B cell (primary cell): ENCODE data around the gene GPHA2. TPM values are rescaled to one million over a fixed set of nuclear protein-coding genes. Genes with fewer than 3 reads are reported as not detected.

Source experiments
- ATAC-seq: fragments of 200-7000 bp; cut with Tn5 transposase; one replicate; pipeline ENCODE4 v1.10.0; 2021; ENCODE audit warnings: low read depth, mild to moderate bottlenecking, moderate number of reproducible peaks, moderate library complexity
- CTCF ChIA-PET: fragments of 350-600 bp; sonication (Branson Sonifier 250); formaldehyde crosslinking; loops from one replicate; lab custom pipeline; 2021; ENCODE audit warnings: antibody characterized with exemption, inconsistent platforms; lab: Charles Lee
- POLR2A ChIA-PET: fragments of 350-600 bp; sonication (Branson Sonifier 250); formaldehyde crosslinking; loops from one replicate; lab custom pipeline; 2021; ENCODE audit warnings: antibody characterized with exemption; lab: Charles Lee
- DNase-seq: peaks from one replicate; pipeline ENCODE4 v3.0.0; 2013
- H2AFZ ChIP-seq: 2 replicates; pipeline ENCODE4 v1.6.1; 2012; ENCODE audit warnings: mild to moderate bottlenecking, low read depth, low read length; ENCODE audit not compliant: insufficient read depth, poor library complexity, severe bottlenecking
- H3K27ac ChIP-seq, 2 donors: 1 replicate in 1 of 2; 2 replicates in 1 of 2; pipeline ENCODE4 v1.5.1; 2012 to 2013; ENCODE audit warnings: low read length in 2 of 2, mild to moderate bottlenecking in 2 of 2, moderate library complexity in 1 of 2
- H3K27me3 ChIP-seq, 4 experiments: fragments of 200-600 bp in 1 of 4; sonication (generic) in 1 of 4; replicated peaks in 1 of 4; 1 replicate in 2 of 4; 2 replicates in 2 of 4; pipeline versions ENCODE4 v1.6.1 to v1.7.0; 2013 to 2016; ENCODE audit warnings: low read length in 3 of 4, mild to moderate bottlenecking in 2 of 4, mixed read lengths in 1 of 4, moderate library complexity in 1 of 4; ENCODE audit not compliant: insufficient read depth in 4 of 4, control insufficient read depth in 3 of 4; ENCODE audit errors: control extremely low read depth in 1 of 4
- H3K36me3 ChIP-seq, 2 experiments: replicated peaks in 1 of 2; 1 replicate in 1 of 2; 2 replicates in 1 of 2; pipeline versions ENCODE4 v1.6.1 to v1.7.1; 2013; ENCODE audit warnings: low read length in 1 of 2; ENCODE audit not compliant: insufficient read depth in 2 of 2, control insufficient read depth in 1 of 2; ENCODE audit errors: control extremely low read depth in 1 of 2, extremely low read depth in 1 of 2
- H3K4me1 ChIP-seq, 2 donors: fragments of 200-600 bp in 1 of 2; sonication (generic) in 1 of 2; 1 replicate in 1 of 2; 2 replicates in 1 of 2; pipeline versions ENCODE4 v1.5.1 to v1.6.1; 2013 to 2017; ENCODE audit warnings: low read length in 2 of 2; ENCODE audit not compliant: control insufficient read depth in 2 of 2, insufficient read depth in 2 of 2
- H3K4me2 ChIP-seq: replicated peaks from 2 replicates; pipeline ENCODE3; 2012; ENCODE audit warnings: mild to moderate bottlenecking, low read depth, low read length; ENCODE audit not compliant: poor library complexity, severe bottlenecking
- H3K4me3 ChIP-seq, 5 experiments: fragments of 200-600 bp in 1 of 5; sonication (generic) in 1 of 5; 1 replicate in 3 of 5; 2 replicates in 2 of 5; pipeline versions ENCODE4 v1.5.1 to v1.7.0; 2011 to 2016; ENCODE audit warnings: low read length in 4 of 5, mild to moderate bottlenecking in 4 of 5, low read depth in 2 of 5, control low read depth in 1 of 5, moderate library complexity in 1 of 5; ENCODE audit not compliant: insufficient read depth in 1 of 5; ENCODE audit errors: control extremely low read depth in 1 of 5, extremely low read depth in 1 of 5
- H3K79me2 ChIP-seq: fragments of 200-600 bp; sonication (generic); one replicate; pipeline ENCODE4 v1.6.0; 2016; ENCODE audit warnings: low read length; ENCODE audit not compliant: control insufficient read depth, insufficient read depth
- H3K9ac ChIP-seq: fragments of 200-600 bp; sonication (generic); 2 replicates; pipeline ENCODE4 v1.6.1; 2017; ENCODE audit warnings: mild to moderate bottlenecking, low read length, moderate library complexity
- H3K9me3 ChIP-seq, 3 donors: one replicate each; pipeline versions ENCODE4 v1.6.1 to v1.7.1; 2013; ENCODE audit warnings: low read length in 2 of 3; ENCODE audit not compliant: control insufficient read depth in 2 of 3, insufficient read depth in 1 of 3; ENCODE audit errors: control extremely low read depth in 1 of 3
- H4K20me1 ChIP-seq: 2 replicates; pipeline ENCODE4 v1.6.0; 2012; ENCODE audit warnings: mild to moderate bottlenecking, low read length; ENCODE audit not compliant: insufficient read depth, control insufficient read depth, poor library complexity, severe bottlenecking
- H3K27ac Mint-ChIP-seq: one replicate; pipeline ENCODE4 v1.8.0; 2021; ENCODE audit warnings: mixed read lengths
- H3K27me3 Mint-ChIP-seq: one replicate; pipeline ENCODE4 v1.8.0; 2021; ENCODE audit warnings: mixed read lengths
- H3K4me1 Mint-ChIP-seq: one replicate; pipeline ENCODE4 v1.8.0; 2021; ENCODE audit warnings: mixed read lengths
- H3K4me3 Mint-ChIP-seq: one replicate; pipeline ENCODE4 v1.8.0; 2021; ENCODE audit warnings: mixed read lengths
- H3K9me3 Mint-ChIP-seq: one replicate; pipeline ENCODE4 v1.8.0; 2022; ENCODE audit warnings: mixed read lengths; ENCODE audit not compliant: insufficient read depth
- CTCF ChIP-seq: fragments of 200-600 bp; IDR thresholded peaks from one replicate; pipeline ENCODE4 v1.8.0; 2022; ENCODE audit warnings: antibody characterized with exemption, mild to moderate bottlenecking
- EZH2 ChIP-seq: IDR thresholded peaks from 2 replicates; pipeline ENCODE4 v1.6.1; 2012; ENCODE audit warnings: borderline replicate concordance, low read depth, mild to moderate bottlenecking, moderate library complexity, low read length; ENCODE audit not compliant: insufficient read depth, poor library complexity, severe bottlenecking
- WGBS: methylation state at CpG from one replicate; pipeline ENCODE4 v1.1.5; 2013; ENCODE audit warnings: missing lambda C conversion rate; ENCODE audit not compliant: insufficient coverage; 5-methylcytosine and 5-hydroxymethylcytosine counted together
- intact Hi-C: fragments of 100-400 bp; cut with micrococcal nuclease; formaldehyde crosslinking; loops from one replicate; pipeline ENCODE4 v1.10.0; 2022
- polyA plus RNA-seq: library from polyadenylated mRNA; depleted of rRNA; stranded (reverse); fragments of >200 nt; gene quantifications from 2 replicates; pipeline ENCODE4 v1.2.3, GENCODE V29; 2012
- total RNA-seq, 2 donors: library from RNA; stranded (reverse); fragments of 120-200 nt in 1 of 2; gene quantifications; 1 replicate in 1 of 2; 2 replicates in 1 of 2; pipeline versions ENCODE4 v1.2.3 to v1.2.4, GENCODE V29; 2013 to 2022

Gene GPHA2
- total and polyA plus RNA-seq, 2 donors (not counting 1 experiment from before 2014, with no cell fraction given), result 0.39 to 2.8 TPM

GRCh38 chr11:64893194-64894069 is 42.3 kb downstream of the GPHA2 start:
- Histone ChIP-seq H3K4me2 (peak overlapping the region; percentile 56), H3K27me3 (no peaks in the 10 kb centered on the region), H3K9me3 (no peaks in the 10 kb centered on the region), H3K27ac (peak overlapping the region in 1 of 2 donors; percentile 51), H3K79me2 (peaks cover 7% of the 10 kb centered on the region), H3K36me3 (peaks cover 0 to 19% of the 10 kb centered on the region in 2 experiments), H3K9ac (no peak overlapping the region), H3K4me3 (no peak overlapping the region), H2AFZ (no peak overlapping the region), H3K4me1 (peaks cover 27 to 37% of the 10 kb centered on the region in 2 donors), H4K20me1 (no peaks in the 10 kb centered on the region)
- ATAC-seq (no peak), DNase-seq (no peak)
- intact Hi-C loops, result loop anchor here (1.0 kb wide), 3 partner anchors 42 to 106 kb away; no protein-coding TSS in a partner anchor
- Mint-ChIP-seq H3K4me1 (peaks cover 22% of the 10 kb centered on the region), H3K9me3 (no peaks in the 10 kb centered on the region), H3K27ac (no peak overlapping the region), H3K27me3 (no peaks in the 10 kb centered on the region), H3K4me3 (no peak overlapping the region)
- ChIA-PET CTCF (interaction anchor here (0.7 to 30.2 kb wide), 19 partner anchors 9 to 150 kb away, joined by 3 to 1254 read pairs (median 4); partner anchors contain the start of genes BATF2, CDC42BPG, EHD1 and RASGRP2), POLR2A (interaction anchor here (1.3 to 6.9 kb wide), 2 partner anchors 15 to 46 kb away, joined by 4 to 39 read pairs; partner anchors contain the start of gene EHD1)
- TF ChIP-seq EZH2 (no peak), CTCF (no peak)
- 75% methylated on average over 19 of the region's 25 CpGs for WGBS

GRCh38 chr11:64892838-64893193 is 42.9 kb downstream of the GPHA2 start:
- peaks cover 27% of the 10 kb centered on the region for H3K4me1 Mint-ChIP-seq
- TF ChIP-seq EZH2 (no peak), CTCF (no peak)
- ATAC-seq (no peak), DNase-seq (no peak)
- WGBS, result 96% methylated on average over 10 of the region's 10 CpGs
- H2AFZ ChIP-seq, result peak overlapping the region; percentile 51
- peak overlapping the region; percentile 56 for H3K4me2 ChIP-seq
- H4K20me1 ChIP-seq, result no peaks in the 10 kb centered on the region
- no peak overlapping the region for H3K4me3 ChIP-seq
- peaks cover 0 to 13% of the 10 kb centered on the region in 2 experiments for H3K36me3 ChIP-seq
- POLR2A ChIA-PET, result interaction anchor here (0.8 to 6.9 kb wide), 3 partner anchors 13 to 45 kb away, joined by 3 to 39 read pairs (median 3); partner anchors contain the start of gene EHD1
- H3K9ac ChIP-seq, result no peak overlapping the region
- CTCF ChIA-PET, result interaction anchor here (1.1 to 30.2 kb wide), 7 partner anchors 8 to 149 kb away, joined by 3 to 1254 read pairs (median 10); partner anchors contain the start of genes BATF2, CDC42BPG and RASGRP2
- H3K27ac Mint-ChIP-seq, result peak overlapping the region; percentile 59
- no peaks in the 10 kb centered on the region for H3K27me3 Mint-ChIP-seq
- intact Hi-C loops, result no loop called here
- no peak overlapping the region for H3K4me3 Mint-ChIP-seq
- peaks cover 33 to 43% of the 10 kb centered on the region in 2 donors for H3K4me1 ChIP-seq
- no peaks in the 10 kb centered on the region for H3K9me3 Mint-ChIP-seq
- peaks cover 11% of the 10 kb centered on the region for H3K79me2 ChIP-seq
- no peaks in the 10 kb centered on the region for H3K27me3 ChIP-seq
- H3K9me3 ChIP-seq, result no peaks in the 10 kb centered on the region
- H3K27ac ChIP-seq, result peak overlapping the region; percentile 25 to 51
